Thoracic aorta (tissue), 2 donors: ENCODE results near the gene NOC2L. TPM values are rescaled to one million over a fixed set of nuclear protein-coding genes. Genes with fewer than 3 reads are reported as not detected.

Source experiments
- ATAC-seq: fragments of 150-250 bp; one replicate; pipeline ENCODE4 v1.8.0; 2017; ENCODE audit warnings: low read depth; ENCODE audit not compliant: insufficient number of reproducible peaks, low FRiP score
- DNase-seq: peaks from one replicate; pipeline ENCODE4 v3.0.0-alpha.2; 2020; ENCODE audit warnings: low spot score
- H3K27ac ChIP-seq, 2 donors: fragments of 200-600 bp; sonication (generic); 1 replicate in 1 of 2; 2 replicates in 1 of 2; pipeline ENCODE4 v1.5.1; 2016; ENCODE audit warnings: mild to moderate bottlenecking in 2 of 2, moderate library complexity in 2 of 2
- H3K27me3 ChIP-seq: fragments of 200-600 bp; sonication (generic); replicated peaks from 2 replicates; pipeline ENCODE4 v1.6.0; 2016; ENCODE audit warnings: mild to moderate bottlenecking; ENCODE audit not compliant: insufficient read depth
- H3K36me3 ChIP-seq: fragments of 200-600 bp; sonication (generic); one replicate; pipeline ENCODE4 v1.5.1; 2016
- H3K4me1 ChIP-seq, 2 donors: fragments of 200-600 bp; sonication (generic); 1 replicate in 1 of 2; 2 replicates in 1 of 2; pipeline versions ENCODE4 v1.5.1 to v1.6.0; 2016; ENCODE audit warnings: low read depth in 2 of 2, mild to moderate bottlenecking in 1 of 2; ENCODE audit not compliant: control insufficient read depth in 1 of 2
- H3K4me3 ChIP-seq: fragments of 200-600 bp; sonication (generic); 2 replicates; pipeline ENCODE4 v1.5.1; 2016; ENCODE audit warnings: mild to moderate bottlenecking
- H3K9me3 ChIP-seq: fragments of 200-600 bp; sonication (generic); 2 replicates; pipeline ENCODE4 v1.5.1; 2016
- total RNA-seq, 2 donors: library from RNA; depleted of rRNA; stranded (reverse); fragments of >200 nt; gene quantifications; one replicate each; pipeline versions ENCODE4 v1.1.0 to v1.2.3, GENCODE V29; 2016
- TF ChIP-seq, protein P1 (sequence below): fragments of 200-600 bp; sonication (generic); IDR thresholded peaks from one replicate; pipeline ENCODE4 v1.5.1; 2019; ENCODE audit warnings: antibody characterized with exemption

NOC2L gene
- total RNA-seq, 2 donors from 2014 or later: 33.8 to 47.2 TPM

DNA sequence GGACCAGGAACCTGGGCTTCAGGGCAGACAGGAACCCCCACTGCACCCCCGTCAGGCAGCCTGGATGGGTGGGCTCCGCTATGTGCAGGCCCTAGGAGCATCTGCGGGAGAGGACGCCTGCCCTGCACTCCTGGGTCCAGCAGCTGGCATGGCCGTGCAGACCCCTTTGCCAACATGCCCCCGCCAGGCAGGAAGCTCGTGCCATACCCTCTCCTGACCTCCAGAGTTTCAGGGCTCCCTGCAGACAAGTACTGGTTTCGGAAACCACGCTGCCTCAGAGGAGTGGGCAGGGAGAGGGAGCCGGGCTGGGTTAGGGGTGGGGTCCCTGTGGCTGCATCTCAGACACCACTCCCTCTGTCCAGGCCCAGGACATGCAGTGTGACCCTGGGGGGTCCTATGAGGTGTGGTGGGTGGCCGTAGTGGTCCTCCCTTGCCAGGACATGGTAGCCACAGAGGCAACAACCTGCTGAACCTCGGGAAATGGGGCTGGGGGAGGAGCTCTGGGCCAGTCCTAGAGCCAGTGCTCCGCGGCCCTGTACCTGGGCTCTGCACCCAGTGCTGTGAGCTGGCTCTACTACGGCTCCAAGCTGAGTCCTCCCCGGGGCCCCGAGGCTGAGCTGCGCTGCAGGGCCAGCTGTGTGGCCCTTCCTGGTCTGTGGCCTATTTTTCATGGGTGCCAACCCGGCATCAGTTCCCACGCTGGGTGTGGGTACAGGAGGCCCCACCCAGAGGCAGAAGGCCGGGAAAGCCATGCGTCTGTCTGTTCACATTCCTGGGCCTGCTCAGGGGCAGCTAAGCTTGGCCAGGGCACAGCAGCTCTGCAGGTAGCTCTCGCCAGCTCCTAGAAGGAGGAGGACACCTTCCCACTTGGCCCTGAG, 8.6 kb upstream of the NOC2L start:
- Histone ChIP-seq H3K4me3 (peak overlapping the region; percentile 92), H3K36me3 (no peaks in the 10 kb centered on the region), H3K4me1 (peaks cover 6 to 9% of the 10 kb centered on the region in 2 donors), H3K9me3 (no peaks in the 10 kb centered on the region), H3K27ac (no peak overlapping the region), H3K27me3 (peaks cover 5% of the 10 kb centered on the region)
- DNase-seq: no peak
- no peak for ATAC-seq
- TF ChIP-seq, protein P1, sequence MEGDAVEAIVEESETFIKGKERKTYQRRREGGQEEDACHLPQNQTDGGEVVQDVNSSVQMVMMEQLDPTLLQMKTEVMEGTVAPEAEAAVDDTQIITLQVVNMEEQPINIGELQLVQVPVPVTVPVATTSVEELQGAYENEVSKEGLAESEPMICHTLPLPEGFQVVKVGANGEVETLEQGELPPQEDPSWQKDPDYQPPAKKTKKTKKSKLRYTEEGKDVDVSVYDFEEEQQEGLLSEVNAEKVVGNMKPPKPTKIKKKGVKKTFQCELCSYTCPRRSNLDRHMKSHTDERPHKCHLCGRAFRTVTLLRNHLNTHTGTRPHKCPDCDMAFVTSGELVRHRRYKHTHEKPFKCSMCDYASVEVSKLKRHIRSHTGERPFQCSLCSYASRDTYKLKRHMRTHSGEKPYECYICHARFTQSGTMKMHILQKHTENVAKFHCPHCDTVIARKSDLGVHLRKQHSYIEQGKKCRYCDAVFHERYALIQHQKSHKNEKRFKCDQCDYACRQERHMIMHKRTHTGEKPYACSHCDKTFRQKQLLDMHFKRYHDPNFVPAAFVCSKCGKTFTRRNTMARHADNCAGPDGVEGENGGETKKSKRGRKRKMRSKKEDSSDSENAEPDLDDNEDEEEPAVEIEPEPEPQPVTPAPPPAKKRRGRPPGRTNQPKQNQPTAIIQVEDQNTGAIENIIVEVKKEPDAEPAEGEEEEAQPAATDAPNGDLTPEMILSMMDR: no peak

DNA sequence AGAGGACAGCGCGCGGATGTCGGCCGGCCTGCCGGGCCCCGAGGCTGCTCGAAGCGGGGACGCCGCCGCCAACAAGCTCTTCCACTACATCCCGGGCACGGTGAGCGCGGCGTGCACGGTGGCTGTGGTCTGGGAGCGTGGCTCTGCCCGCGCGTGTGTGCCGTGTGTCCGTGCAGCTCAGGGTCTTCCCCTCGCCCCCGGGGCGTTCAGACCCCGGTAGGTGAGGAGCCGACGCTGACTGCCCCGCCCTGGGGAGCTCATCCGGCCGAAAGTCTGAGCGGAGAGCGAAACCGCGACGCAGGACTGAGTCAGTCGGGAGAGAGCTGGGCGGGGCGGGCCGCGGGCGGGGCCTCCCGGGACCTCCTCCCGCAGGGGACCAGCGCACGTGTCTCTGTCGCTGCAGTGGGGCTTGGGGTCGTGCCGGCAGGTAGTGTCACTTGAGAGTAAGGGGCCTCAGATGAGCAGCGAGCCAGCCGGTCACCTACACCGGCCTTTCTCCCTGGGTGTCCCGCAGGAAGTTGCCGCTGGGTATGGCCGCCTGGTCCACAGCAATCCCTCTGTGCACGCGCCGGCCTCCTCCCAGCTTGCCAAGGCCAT, 7.7 kb upstream of the NOC2L start:
- no peak for ATAC-seq
- Histone ChIP-seq H3K9me3 (no peaks in the 10 kb centered on the region), H3K36me3 (no peaks in the 10 kb centered on the region), H3K4me1 (peaks cover 6 to 9% of the 10 kb centered on the region in 2 donors), H3K27me3 (peaks cover 1% of the 10 kb centered on the region), H3K27ac (peak overlapping the region in 1 of 2 donors; percentile 48), H3K4me3 (peak overlapping the region; percentile 92)
- DNase-seq: no peak
- TF ChIP-seq, protein P1: no peak

DNA sequence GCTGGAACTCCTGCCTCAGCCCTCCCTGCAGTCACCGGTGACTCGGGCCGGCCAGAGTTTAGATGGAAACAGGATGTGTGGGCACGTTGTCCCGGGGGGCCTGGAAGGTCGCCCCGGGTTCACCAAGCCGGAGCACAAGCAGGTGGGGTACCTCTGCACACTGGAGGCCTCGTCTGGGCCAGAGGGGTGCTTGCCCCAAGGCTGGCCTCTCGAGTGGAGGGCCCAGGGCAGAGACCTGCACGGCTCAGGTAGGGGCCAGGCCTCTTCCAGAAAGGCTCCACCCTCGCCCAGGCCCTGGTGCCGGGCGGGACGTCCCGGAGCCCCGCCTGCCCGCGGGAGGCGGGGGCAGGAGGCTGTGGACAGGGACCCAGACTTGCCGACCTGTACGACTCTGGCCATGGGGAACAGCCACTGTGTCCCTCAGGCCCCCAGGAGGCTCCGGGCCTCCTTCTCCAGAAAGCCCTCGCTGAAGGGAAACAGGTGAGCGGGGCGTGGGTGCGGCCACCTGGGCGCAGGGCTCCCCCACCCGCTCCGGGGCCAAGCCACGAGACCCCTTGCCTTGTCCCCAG, 7.2 kb upstream of the NOC2L start, which contains the start of gene PLEKHN1:
Gene PLEKHN1 (plus strand): TSS at position 348 of the 569 bp plus-strand sequence. CDS start 50 bp downstream, at position 398.
- Histone ChIP-seq H3K36me3 (no peaks in the 10 kb centered on the region), H3K27ac (peak within 1 kb of the TSS in 1 of 2 donors; percentile 48), H3K4me3 (peak within 1 kb of the TSS; percentile 92), H3K27me3 (no peaks in the 10 kb centered on the region), H3K9me3 (no peaks in the 10 kb centered on the region), H3K4me1 (peaks cover 6 to 14% of the 10 kb centered on the region in 2 donors)
- TF ChIP-seq, protein P1: no peak
- no peak for ATAC-seq
- no peak for DNase-seq

DNA sequence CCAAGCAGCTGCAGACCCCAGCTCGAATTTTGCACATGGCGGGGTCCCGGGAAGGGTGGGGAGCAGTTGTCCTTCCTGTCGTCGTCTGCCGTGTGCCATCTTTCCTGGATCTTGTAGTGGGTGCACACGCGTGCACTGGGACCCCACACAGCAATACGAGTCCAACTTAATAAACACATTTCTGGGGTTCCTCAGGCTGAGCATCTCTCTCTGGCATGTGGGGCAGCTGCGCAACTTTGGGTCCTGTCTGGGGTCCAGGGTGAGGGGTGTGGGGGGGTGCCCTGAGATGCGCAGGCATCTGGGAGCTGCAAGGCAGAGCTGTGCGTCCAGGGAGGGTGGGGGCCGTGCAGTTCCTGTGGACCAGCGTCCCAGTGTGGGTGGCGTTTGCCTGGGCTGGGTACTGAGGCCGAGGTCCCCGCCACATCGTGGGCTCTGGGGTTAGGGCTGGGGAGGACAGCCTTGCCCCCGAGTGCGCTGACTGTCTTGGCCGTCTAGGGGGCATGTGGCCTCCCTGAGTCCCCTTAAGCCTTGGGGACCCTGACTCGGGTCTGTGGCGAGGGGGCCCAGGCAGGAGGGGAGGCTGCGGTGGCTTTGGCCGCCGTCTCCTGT, 6.6 kb upstream of the NOC2L start:
- no peaks in the 10 kb centered on the region for H3K9me3 ChIP-seq
- peaks cover 6 to 16% of the 10 kb centered on the region in 2 donors for H3K4me1 ChIP-seq
- no peaks in the 10 kb centered on the region for H3K36me3 ChIP-seq
- ATAC-seq (no peak), DNase-seq (no peak)
- H3K27ac ChIP-seq: no peak overlapping the region
- no peaks in the 10 kb centered on the region for H3K27me3 ChIP-seq
- TF ChIP-seq, protein P1: no peak
- H3K4me3 ChIP-seq: peak overlapping the region; percentile 92
